Activated CD4-positive, alpha-beta T cell treated with anti-CD3 and anti-CD28 coated beads for 24 hours (primary cell): ENCODE results near the gene SLC1A7.

Experiments used
- DNase-seq, 2 donors: peaks; one replicate each; pipeline ENCODE4 v3.0.0-alpha.2; 2020; ENCODE audit warnings: low read depth in 2 of 2

The SLC1A7 gene

DNA sequence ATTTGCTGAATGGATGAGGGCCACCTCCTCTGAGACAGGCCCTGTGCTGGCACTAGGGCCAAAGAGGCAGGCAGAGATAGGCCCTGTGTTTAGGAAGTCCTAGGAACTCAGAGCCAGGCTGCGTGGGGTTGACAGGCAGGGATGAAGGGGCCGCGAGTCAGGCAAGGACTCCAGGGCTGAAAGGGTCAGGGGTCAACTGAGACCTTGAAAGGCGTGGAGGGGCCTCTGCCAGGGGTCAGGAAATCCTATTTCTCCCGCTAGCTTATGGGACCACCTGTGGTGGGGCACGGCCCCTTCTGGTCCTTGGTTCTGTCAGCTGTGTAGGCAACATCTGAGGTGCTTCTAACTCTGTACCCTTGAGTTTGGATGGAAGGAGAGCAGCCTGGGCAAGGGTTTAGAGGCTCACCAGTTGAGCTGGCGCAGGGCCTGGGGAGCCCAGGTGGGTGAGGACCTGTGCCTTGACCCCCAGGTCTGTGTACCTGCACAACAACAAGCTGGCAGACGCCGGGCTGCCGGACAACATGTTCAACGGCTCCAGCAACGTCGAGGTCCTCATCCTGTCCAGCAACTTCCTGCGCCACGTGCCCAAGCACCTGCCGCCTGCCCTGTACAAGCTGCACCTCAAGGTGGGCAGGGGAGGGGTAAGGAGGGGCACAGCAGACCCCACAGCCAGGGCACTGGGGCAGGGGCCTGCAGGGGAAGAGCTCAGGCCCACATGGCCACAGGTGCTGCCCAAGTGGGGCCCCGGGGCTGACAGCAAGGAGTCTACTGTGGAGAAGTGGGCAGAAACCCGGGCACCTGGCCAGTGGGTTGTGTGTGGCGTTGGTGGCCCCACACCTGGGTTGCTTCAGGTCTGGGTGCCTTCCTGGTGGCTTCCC lies 65.5 kb downstream of the SLC1A7 start:
- DNase-seq = no peak

DNA sequence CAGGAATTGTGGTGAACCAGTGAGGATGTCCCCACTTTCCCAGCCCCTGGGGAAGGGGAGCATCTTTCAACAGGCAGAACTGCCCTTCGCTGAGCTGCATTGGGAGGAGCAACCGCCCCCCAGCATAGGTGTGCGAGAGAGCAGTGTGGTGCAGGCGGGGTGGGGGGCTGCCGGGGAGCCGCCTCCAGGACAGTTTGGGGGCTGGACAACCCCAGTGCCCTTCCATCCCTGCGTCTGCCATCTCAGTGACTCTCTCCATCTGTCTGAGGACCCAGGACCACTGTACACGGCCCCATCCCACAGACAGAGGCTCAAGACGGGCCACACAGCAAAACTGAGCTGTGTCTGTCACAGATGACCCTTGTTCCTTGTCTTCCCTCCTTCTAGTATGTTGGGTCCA lies 66.3 kb downstream of the SLC1A7 start:
- no peak for DNase-seq

DNA sequence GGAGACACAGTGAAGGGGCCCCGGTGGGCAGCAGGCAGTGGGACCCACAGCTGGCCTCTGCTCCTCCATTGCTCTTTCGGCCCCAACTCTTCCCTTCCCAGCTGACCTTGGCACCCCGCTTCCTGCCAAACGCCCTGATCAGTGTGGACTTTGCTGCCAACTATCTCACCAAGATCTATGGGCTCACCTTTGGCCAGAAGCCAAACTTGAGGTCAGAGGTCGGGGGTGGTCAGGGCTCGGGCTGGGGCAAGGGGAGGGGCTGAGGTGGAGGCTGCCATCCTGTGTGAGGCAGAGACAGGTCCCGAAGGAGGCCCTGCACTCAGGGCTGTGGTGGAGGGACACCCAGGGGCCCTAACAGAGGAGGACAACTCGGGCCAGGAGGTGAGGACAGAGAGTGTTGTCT lies 66.7 kb downstream of the SLC1A7 start:
- no peak for DNase-seq

GRCh38 chr1:53075206-53075605 lies 67.2 kb downstream of the SLC1A7 start:
- DNase-seq = no peak

DNA sequence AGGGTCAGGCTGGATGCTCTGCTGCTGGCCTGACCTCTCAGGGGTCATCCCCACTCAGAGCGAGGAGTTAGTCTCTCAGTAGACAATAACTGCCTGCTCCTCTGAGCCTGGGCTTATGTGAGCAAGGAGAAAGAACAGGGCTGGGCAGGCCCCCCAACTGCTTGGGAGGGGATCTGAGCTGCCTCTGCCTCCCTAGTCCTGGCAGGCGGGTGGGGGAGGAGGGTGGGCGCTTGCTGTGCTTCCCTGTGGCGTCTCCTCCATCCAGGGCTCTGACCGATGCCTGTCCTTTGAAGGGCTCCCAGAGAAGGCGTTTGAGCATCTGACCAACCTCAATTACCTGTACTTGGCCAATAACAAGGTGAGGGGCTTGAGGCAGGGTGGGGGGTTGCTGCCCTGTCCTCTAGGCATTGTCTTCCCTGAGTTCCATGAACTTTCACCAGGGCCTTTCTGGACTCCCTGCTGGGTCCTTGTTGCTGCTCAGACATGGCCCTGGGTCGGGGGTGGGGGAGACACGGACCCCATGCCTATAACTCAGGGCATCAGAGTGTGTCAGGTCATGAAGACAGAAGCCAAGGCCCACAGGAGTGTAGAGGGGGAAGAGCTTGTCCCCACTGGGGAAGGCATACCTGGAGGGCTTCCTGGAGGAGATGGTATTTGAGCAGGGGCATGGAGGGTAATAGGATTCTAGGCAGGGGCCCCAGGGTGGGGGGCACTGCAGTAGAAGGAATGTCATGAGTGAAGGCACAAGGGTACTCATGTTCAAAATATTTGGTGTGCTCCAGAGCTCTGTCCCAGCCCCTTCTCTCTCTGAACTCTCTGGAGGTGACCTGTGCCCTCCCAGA lies 67.9 kb downstream of the SLC1A7 start:
- DNase-seq = no peak

DNA sequence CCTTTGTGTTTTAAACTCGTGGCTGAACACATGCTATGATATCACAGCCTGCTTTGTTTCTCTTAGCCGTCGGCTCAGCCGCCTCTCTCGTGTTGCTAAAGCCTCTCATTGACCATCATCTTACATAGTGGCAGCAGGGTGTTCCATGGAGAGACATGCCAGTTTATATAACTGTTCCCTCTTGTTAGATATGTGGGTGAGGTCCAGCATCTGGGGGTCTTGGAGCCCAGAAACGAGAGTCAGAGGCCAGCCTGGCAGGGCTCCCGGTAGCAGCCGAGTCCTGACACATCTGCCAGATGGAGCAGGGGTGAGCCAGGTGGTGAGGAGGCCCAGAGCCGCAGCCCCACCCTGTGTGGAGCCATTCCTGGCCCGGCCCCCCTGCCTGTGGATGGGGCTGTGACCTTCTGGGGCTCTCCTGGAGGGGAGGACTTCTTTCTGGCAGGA lies 68.5 kb downstream of the SLC1A7 start:
- no peak for DNase-seq

DNA sequence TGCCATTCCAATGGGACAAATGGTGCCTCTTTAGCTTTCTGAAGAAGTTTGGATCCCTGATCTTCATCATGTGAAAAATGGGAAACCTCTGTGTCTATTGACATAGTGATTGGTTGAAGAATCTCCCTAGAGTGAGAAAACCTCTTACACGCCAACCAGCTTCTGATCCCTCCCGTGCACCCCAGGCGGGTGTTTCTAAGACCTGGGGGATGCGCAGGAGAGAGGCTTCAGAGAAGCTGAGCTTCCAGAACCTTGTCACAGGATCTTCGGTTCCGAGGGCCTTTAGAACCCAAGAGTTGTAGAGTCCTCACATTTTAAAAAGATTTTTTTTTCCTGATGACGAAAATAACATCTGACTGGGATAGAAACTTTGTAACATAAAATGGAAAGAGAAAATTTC lies 69.2 kb downstream of the SLC1A7 start:
- no peak for DNase-seq

DNA sequence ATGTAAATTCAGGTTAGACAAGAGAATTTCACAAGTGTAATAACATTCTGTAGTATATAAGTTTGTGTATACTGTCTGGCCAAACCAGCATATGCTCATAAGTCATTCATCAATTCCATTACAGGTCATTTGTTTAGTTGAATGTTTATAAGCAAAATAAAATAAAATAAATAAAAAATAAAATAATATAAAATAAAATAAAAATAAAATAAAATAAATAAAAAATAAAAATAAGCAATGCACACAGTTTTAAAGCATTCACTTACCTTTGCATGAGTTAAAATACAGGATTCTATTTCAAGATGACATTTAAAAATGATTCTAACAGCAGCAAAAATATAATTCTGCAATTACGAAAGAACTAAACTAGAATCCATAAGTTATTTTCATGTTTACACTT lies 70.5 kb downstream of the SLC1A7 start:
- DNase-seq = no peak

GRCh38 chr1:53071167-53071865 lies 71.1 kb downstream of the SLC1A7 start:
- no peak for DNase-seq

DNA sequence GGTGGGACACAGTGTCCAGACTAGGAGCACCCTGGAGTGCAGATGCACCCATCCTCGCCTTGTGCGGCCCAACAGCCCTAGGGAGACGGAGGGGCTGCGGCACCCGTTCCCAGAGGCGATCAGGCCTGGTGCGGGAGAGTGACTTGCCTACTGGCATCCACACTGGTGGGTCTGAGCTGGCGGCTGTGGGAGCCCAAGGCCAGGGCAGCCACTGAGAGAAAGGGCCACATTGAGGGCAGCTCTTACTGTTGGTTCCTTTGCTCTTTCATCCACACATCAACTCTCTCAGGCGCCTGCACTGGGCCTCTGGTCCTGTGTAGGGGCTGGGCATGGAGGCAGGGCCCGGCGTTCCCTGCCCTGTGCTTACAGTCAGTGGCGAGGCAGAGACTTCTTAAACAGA lies 71.8 kb downstream of the SLC1A7 start:
- DNase-seq = no peak

- DNase-seq = no peak
Observed at GRCh38 chr1:53069663-53070327, 72.6 kb downstream of the SLC1A7 start.

DNA sequence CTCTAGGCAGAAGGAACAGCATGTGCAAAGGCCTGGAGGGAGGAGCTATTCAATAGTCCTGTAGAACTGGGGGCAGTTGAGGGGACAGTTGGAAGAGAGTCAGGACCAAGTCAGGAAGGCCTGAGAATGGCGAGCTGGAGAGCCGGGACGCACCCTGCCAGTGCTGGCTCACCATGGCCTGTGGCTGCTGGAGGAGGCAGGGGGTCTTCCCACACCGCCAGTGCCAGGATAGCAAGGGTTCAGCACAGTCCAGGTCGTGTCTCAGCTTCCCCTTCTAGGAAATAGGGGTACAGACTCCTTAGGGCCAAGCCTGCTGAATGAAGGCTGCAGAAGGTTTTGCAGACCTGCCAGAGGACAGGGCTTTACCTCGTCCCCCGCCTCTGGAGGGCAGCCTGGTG lies 73.2 kb downstream of the SLC1A7 start:
- DNase-seq = no peak

- DNase-seq = no peak
Observed at GRCh38 chr1:53068314-53069099, 73.9 kb downstream of the SLC1A7 start.

DNA sequence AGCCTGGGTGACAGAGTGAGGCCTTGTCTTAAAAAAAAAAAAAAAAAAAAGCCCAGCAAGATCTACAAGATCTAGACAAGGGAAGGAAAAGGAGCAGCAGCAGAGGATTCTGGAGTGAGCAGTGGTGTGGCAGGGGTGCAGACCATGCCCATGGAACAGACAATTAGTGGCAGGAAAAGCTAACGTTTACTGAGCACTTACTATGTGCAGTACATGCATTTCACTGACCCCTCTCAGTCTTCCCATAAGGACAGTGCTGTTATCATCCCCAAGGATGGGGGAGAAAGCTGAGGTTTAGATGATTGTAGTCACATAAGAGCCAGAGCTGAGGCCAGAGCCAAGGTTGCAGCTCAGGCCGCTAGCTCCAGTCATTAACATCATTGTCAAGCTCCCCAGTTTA lies 74.6 kb downstream of the SLC1A7 start:
- DNase-seq = no peak

GRCh38 chr1:53066891-53067738 lies 75.3 kb downstream of the SLC1A7 start:
- DNase-seq = no peak

- no peak for DNase-seq
Observed at GRCh38 chr1:53066488-53066887, 76.0 kb downstream of the SLC1A7 start.

- no peak for DNase-seq
Observed at GRCh38 chr1:53065391-53065790, 77.0 kb downstream of the SLC1A7 start.

DNA sequence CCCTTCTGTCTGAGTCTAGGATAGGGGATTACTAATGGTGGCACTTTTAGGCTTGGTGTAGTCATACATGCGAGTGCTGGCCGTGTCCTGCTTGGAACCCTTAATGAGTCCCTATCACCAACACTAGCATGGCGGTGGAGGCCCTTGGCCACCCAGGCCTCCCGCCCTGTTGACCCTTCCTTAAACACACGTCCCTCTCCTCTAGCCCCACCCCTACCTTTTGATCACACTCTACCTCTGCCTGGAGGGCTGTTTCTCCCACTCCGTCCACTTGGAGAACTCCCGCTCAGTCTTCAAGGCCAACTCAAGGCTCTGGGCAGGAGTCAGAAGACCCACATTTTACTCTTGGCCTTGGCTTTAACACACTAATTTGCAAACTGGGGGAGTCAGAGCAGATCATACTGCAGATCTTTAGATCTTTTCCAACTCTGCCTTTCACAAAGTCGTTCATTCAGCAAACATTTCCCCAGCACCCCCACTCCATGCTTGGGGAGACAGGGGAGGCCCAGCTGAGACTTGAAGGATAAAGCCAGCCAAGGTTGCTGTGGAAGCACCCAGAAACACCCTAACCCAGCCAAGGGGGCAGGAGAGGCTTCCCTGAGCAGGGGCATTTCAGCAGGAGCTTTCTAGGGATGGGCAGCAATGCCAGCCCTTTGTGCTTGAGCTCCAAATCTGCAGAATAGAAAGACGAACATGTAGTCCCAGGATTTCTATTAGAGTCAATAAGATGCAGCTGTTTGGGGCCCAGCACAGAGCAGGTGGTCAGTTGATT lies 78.5 kb downstream of the SLC1A7 start:
- no peak for DNase-seq
